Measurements from ENCODE around the gene PYCARD.

The PYCARD gene

DNA sequence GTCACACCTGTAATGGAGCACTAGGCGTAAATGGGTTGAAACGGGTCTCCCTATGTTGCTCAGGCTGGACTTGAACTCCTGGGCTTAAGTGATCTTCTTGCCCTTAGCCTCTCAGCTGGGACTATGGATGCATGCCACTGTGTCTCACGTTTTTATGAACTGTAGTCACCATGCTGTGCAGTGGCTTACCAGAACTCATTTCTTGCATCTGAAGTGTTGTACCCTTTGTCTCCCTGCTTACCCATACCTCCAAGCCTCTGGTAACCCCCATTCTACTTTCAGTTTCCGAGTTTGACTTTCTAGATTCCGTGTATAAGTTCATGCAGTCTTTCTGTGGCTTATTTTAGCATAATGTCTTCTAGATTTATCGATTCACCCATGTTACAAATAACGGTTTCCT is 7.7 kb downstream of the PYCARD start:
- H3K27me3 ChIP-seq (ENCODE audit: insufficient read depth, low read length, poor library complexity): no peaks in the 10 kb centered on the region
- H3K4ac ChIP-seq (ENCODE audit: low read depth, low read length): no peak overlapping the region
- no CpG with 5 or more reads among the region's 7 CpGs for WGBS (ENCODE audit: extremely low coverage, insufficient coverage, low lambda C conversion rate)
- H3K9ac ChIP-seq (ENCODE audit: low read length): no peak overlapping the region
- H3K79me2 ChIP-seq (ENCODE audit: control insufficient read depth, insufficient read depth, low read length): peaks cover 5% of the 10 kb centered on the region
- H3K4me1 ChIP-seq (ENCODE audit: control insufficient read depth, low read depth, low read length): no peaks in the 10 kb centered on the region
- H2AK5ac ChIP-seq (ENCODE audit: low read length): no peak overlapping the region
- no peak overlapping the region for H3K4me3 ChIP-seq (ENCODE audit: low read length)
- no peak overlapping the region for H2BK120ac ChIP-seq (ENCODE audit: low read depth, low read length)
- no peak overlapping the region for H2BK15ac ChIP-seq (replicated peaks; ENCODE audit: low read depth)
- no peak overlapping the region for H3K56ac ChIP-seq (ENCODE audit: low read length)
- H4K5ac ChIP-seq (ENCODE audit: low read length): no peak overlapping the region
- H3K79me1 ChIP-seq (ENCODE audit: low read length): peaks cover 19% of the 10 kb centered on the region
- H3K18ac ChIP-seq (ENCODE audit: low read length): no peak overlapping the region
- no peak overlapping the region for H3K23ac ChIP-seq (ENCODE audit: low read length)
- no peak overlapping the region for H3K4me2 ChIP-seq (ENCODE audit: low read length)
- H4K8ac ChIP-seq (ENCODE audit: low read depth, low read length): no peak overlapping the region
- no peak overlapping the region for H3K27ac ChIP-seq (ENCODE audit: low read depth, low read length)
- DNase-seq: no peak
- H2BK5ac ChIP-seq (ENCODE audit: low read length): no peak overlapping the region
- peaks cover 32% of the 10 kb centered on the region for H3K36me3 ChIP-seq (ENCODE audit: control insufficient read depth, insufficient read depth, low read length)

DNA sequence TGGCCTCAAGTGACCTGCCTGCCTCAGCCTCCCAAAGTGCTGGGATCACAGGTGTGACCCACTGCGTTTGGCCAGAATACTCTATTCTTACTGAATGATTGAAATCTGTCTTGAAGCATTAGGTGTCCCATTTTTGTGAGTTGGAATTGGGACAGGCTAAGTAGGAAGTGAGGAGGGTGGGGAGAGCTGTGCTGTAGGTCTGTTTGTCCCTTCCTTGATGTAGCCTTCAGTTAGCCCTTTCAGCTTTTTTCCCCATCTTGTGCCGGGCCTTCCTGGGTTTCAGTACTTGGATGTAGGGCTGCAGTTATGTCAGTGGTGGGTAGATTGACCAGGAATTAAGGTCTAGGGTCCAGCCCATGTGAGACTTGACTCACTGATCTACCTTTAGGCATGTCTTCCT is 8.7 kb downstream of the PYCARD start:
- no CpG with 5 or more reads among the region's 2 CpGs for WGBS (ENCODE audit: extremely low coverage, insufficient coverage, low lambda C conversion rate)
- Histone ChIP-seq H3K36me3 (ENCODE audit: control insufficient read depth, insufficient read depth, low read length) (peaks cover 39% of the 10 kb centered on the region), H3K27me3 (ENCODE audit: insufficient read depth, low read length, poor library complexity) (no peaks in the 10 kb centered on the region), H4K5ac (ENCODE audit: low read length) (no peak overlapping the region), H3K27ac (ENCODE audit: low read depth, low read length) (no peak overlapping the region), H3K56ac (ENCODE audit: low read length) (no peak overlapping the region), H3K4ac (ENCODE audit: low read depth, low read length) (no peak overlapping the region), H3K23ac (ENCODE audit: low read length) (no peak overlapping the region), H3K79me2 (ENCODE audit: control insufficient read depth, insufficient read depth, low read length) (peaks cover 8% of the 10 kb centered on the region), H3K18ac (ENCODE audit: low read length) (no peak overlapping the region), H3K79me1 (ENCODE audit: low read length) (peaks cover 23% of the 10 kb centered on the region), H2BK15ac (replicated peaks; ENCODE audit: low read depth) (no peak overlapping the region), H4K8ac (ENCODE audit: low read depth, low read length) (no peak overlapping the region), H3K4me3 (ENCODE audit: low read length) (no peak overlapping the region), H3K9ac (ENCODE audit: low read length) (no peak overlapping the region), H2BK120ac (ENCODE audit: low read depth, low read length) (no peak overlapping the region), H3K4me2 (ENCODE audit: low read length) (no peak overlapping the region), H3K4me1 (ENCODE audit: control insufficient read depth, low read depth, low read length) (no peaks in the 10 kb centered on the region), H2BK5ac (ENCODE audit: low read length) (no peak overlapping the region), H2AK5ac (ENCODE audit: low read length) (no peak overlapping the region)
- no peak for DNase-seq

DNA sequence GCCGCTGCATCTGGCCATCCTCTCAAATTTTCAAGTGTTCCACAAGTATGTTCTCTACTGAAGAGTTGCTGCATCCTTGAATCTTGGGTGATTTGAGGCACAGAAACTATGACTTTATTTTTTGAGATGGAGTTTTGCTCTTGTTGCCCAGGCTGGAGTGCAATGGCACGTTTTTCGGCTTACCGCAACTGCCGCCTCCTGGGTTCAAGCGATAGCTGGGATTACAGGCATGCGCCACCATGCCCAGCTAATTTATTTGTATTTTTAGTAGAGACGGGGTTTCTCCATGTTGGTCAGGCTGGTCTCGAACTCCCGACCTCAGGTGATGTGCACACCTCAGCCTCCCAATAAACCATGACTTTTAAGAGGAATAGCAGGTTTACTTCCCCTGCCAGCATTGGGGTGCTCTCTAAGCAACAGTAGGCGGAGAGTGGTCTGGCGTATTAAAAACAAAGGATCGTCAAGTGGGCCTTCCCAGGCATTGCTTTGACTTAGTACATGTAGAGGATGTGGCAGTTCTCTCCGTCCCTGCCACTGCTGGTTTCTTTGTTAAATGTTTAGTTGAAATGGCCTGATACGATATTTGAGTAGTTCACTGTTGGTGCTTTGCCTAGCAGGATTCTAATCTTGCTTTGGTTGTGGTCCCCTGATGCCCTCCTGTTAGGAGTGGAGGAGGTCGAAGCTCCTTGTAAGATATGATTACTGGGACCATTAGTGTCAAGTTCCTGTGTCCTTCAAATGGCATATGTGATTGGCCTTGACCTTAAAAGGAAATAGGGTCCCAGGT is 9.5 kb downstream of the PYCARD start:
- Histone ChIP-seq H3K18ac (ENCODE audit: low read length) (no peak overlapping the region), H3K36me3 (ENCODE audit: control insufficient read depth, insufficient read depth, low read length) (peaks cover 43% of the 10 kb centered on the region), H3K4me3 (ENCODE audit: low read length) (no peak overlapping the region), H2BK15ac (replicated peaks; ENCODE audit: low read depth) (no peak overlapping the region), H3K4ac (ENCODE audit: low read depth, low read length) (no peak overlapping the region), H4K5ac (ENCODE audit: low read length) (no peak overlapping the region), H3K4me1 (ENCODE audit: control insufficient read depth, low read depth, low read length) (no peaks in the 10 kb centered on the region), H3K79me2 (ENCODE audit: control insufficient read depth, insufficient read depth, low read length) (peaks cover 13% of the 10 kb centered on the region), H3K23ac (ENCODE audit: low read length) (no peak overlapping the region), H3K4me2 (ENCODE audit: low read length) (no peak overlapping the region), H3K27me3 (ENCODE audit: insufficient read depth, low read length, poor library complexity) (no peaks in the 10 kb centered on the region), H3K9ac (ENCODE audit: low read length) (no peak overlapping the region), H2BK5ac (ENCODE audit: low read length) (no peak overlapping the region), H3K79me1 (ENCODE audit: low read length) (peaks cover 27% of the 10 kb centered on the region), H2BK120ac (ENCODE audit: low read depth, low read length) (no peak overlapping the region), H4K8ac (ENCODE audit: low read depth, low read length) (no peak overlapping the region), H3K27ac (ENCODE audit: low read depth, low read length) (no peak overlapping the region), H2AK5ac (ENCODE audit: low read length) (no peak overlapping the region), H3K56ac (ENCODE audit: low read length) (no peak overlapping the region)
- WGBS (ENCODE audit: extremely low coverage, insufficient coverage, low lambda C conversion rate): no CpG with 5 or more reads among the region's 16 CpGs
- DNase-seq: no peak

DNA sequence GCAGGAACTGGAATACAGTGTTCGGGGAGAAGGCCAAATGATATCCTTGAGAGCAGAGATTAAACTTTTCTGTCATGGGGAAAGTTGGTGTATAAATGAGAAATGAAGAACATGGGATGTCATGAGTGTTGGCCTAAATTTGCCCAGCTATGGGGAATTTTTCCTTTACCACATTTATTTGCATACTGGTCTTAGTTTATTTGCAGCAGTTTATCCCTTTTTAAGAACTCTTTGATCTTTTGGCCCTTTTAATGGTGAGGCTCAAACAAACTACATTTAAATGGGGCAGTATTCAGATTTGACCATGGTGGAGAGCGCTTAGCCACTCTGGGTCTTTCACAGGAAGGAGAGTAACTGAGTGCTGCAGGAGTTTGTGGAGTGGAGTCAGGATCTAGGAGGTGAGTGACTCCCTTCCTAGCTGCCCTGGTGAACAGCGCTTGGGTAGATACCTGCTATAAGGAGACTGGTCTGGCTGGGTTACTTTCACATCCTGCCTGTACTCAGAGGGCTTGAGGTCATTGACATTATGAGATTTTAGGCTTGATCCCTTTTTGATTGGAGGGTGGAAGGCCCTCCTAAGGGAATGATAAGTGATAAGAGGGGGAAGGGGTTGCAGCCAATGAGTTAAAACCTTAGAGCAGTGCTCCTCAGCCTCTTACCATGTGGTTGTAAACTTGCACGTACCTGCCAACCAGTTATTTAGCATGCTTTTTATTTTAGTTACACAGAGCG is 10.7 kb downstream of the PYCARD start:
- WGBS (ENCODE audit: extremely low coverage, insufficient coverage, low lambda C conversion rate): no CpG with 5 or more reads among the region's 5 CpGs
- H3K36me3 ChIP-seq (ENCODE audit: control insufficient read depth, insufficient read depth, low read length): peaks cover 49% of the 10 kb centered on the region
- H3K9ac ChIP-seq (ENCODE audit: low read length): no peak overlapping the region

DNA sequence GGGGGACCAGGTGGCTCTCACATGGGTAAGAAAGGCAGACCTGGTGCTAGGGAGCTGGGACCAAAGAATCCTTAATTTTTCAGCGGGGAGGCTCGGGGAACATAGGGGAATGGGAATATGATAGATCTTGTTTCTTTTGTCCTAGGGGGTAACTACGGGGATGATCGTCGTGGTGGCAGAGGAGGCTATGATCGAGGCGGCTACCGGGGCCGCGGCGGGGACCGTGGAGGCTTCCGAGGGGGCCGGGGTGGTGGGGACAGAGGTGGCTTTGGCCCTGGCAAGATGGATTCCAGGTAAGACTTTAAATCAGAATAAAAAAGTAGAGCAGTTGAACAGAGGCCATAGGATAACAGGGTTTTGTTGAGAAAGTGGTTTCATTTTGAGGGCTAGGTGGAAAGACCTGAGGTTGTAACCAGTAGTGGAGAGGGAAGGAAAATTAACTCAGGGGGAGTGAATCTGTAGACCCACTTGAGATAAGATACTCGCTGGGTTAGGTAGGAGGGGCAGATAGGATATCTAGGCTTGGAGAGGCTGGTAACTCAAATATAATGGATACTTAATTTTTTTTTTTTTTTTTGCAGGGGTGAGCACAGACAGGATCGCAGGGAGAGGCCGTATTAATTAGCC is 11.6 kb downstream of the PYCARD start:
- no peak overlapping the region for H3K9ac ChIP-seq (ENCODE audit: low read length)
- no peak overlapping the region for H3K18ac ChIP-seq (ENCODE audit: low read length)
- H3K23ac ChIP-seq (ENCODE audit: low read length): no peak overlapping the region
- no peak overlapping the region for H3K56ac ChIP-seq (ENCODE audit: low read length)
- H2BK5ac ChIP-seq (ENCODE audit: low read length): no peak overlapping the region
- H3K4ac ChIP-seq (ENCODE audit: low read depth, low read length): no peak overlapping the region
- WGBS (ENCODE audit: extremely low coverage, insufficient coverage, low lambda C conversion rate): no CpG with 5 or more reads among the region's 17 CpGs
- H2BK15ac ChIP-seq (replicated peaks; ENCODE audit: low read depth): no peak overlapping the region
- no peaks in the 10 kb centered on the region for H3K4me1 ChIP-seq (ENCODE audit: control insufficient read depth, low read depth, low read length)
- peaks cover 39% of the 10 kb centered on the region for H3K79me1 ChIP-seq (ENCODE audit: low read length)
- H4K8ac ChIP-seq (ENCODE audit: low read depth, low read length): no peak overlapping the region
- H3K36me3 ChIP-seq (ENCODE audit: control insufficient read depth, insufficient read depth, low read length): peaks cover 49% of the 10 kb centered on the region
- no peak overlapping the region for H4K5ac ChIP-seq (ENCODE audit: low read length)
- H3K27me3 ChIP-seq (ENCODE audit: insufficient read depth, low read length, poor library complexity): no peaks in the 10 kb centered on the region
- no peak for DNase-seq
- H3K4me2 ChIP-seq (ENCODE audit: low read length): no peak overlapping the region
- H2BK120ac ChIP-seq (ENCODE audit: low read depth, low read length): no peak overlapping the region
- H2AK5ac ChIP-seq (ENCODE audit: low read length): no peak overlapping the region
- no peak overlapping the region for H3K27ac ChIP-seq (ENCODE audit: low read depth, low read length)
- no peak overlapping the region for H3K4me3 ChIP-seq (ENCODE audit: low read length)
- H3K79me2 ChIP-seq (ENCODE audit: control insufficient read depth, insufficient read depth, low read length): peaks cover 33% of the 10 kb centered on the region

More for the DNA sequence above, 10.7 kb downstream of the PYCARD start:
- H3K4me2 ChIP-seq (ENCODE audit: low read length): no peak overlapping the region
- H4K5ac ChIP-seq (ENCODE audit: low read length): no peak overlapping the region
- H3K27me3 ChIP-seq (ENCODE audit: insufficient read depth, low read length, poor library complexity): no peaks in the 10 kb centered on the region
- no peak overlapping the region for H3K23ac ChIP-seq (ENCODE audit: low read length)
- peaks cover 24% of the 10 kb centered on the region for H3K79me2 ChIP-seq (ENCODE audit: control insufficient read depth, insufficient read depth, low read length)
- no peak overlapping the region for H2BK5ac ChIP-seq (ENCODE audit: low read length)
- H3K56ac ChIP-seq (ENCODE audit: low read length): no peak overlapping the region
- no peak overlapping the region for H4K8ac ChIP-seq (ENCODE audit: low read depth, low read length)
- no peaks in the 10 kb centered on the region for H3K4me1 ChIP-seq (ENCODE audit: control insufficient read depth, low read depth, low read length)
- H3K18ac ChIP-seq (ENCODE audit: low read length): no peak overlapping the region
- H3K4ac ChIP-seq (ENCODE audit: low read depth, low read length): no peak overlapping the region
- DNase-seq: no peak
- H3K27ac ChIP-seq (ENCODE audit: low read depth, low read length): no peak overlapping the region
- no peak overlapping the region for H2AK5ac ChIP-seq (ENCODE audit: low read length)
- no peak overlapping the region for H3K4me3 ChIP-seq (ENCODE audit: low read length)
- H2BK120ac ChIP-seq (ENCODE audit: low read depth, low read length): no peak overlapping the region
- H2BK15ac ChIP-seq (replicated peaks; ENCODE audit: low read depth): no peak overlapping the region
- peaks cover 34% of the 10 kb centered on the region for H3K79me1 ChIP-seq (ENCODE audit: low read length)
